ENCODE results near the gene PTPRH.

The PTPRH gene

GRCh38 chr19:55232286-55232602, 22.9 kb upstream of the PTPRH start:
- TF ChIP-seq, protein P1, sequence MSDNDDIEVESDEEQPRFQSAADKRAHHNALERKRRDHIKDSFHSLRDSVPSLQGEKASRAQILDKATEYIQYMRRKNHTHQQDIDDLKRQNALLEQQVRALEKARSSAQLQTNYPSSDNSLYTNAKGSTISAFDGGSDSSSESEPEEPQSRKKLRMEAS (IDR thresholded peaks at IDR 0.05) = no peak
- TF ChIP-seq NFIC (IDR thresholded peaks at IDR 0.05) (no peak), EGR1 (IDR thresholded peaks at IDR 0.05) (no peak), FOXM1 (IDR thresholded peaks at IDR 0.05; ENCODE audit: borderline replicate concordance, low read depth) (no peak), YY1 (IDR thresholded peaks at IDR 0.05; ENCODE audit: low read depth) (no peak), REST (IDR thresholded peaks at IDR 0.05; ENCODE audit: low read depth) (no peak), TAF1 (IDR thresholded peaks at IDR 0.05; ENCODE audit: low read depth) (no peak), TEAD4 (IDR thresholded peaks at IDR 0.05) (no peak), EP300 (IDR thresholded peaks at IDR 0.05; ENCODE audit: borderline replicate concordance) (no peak)

DNA sequence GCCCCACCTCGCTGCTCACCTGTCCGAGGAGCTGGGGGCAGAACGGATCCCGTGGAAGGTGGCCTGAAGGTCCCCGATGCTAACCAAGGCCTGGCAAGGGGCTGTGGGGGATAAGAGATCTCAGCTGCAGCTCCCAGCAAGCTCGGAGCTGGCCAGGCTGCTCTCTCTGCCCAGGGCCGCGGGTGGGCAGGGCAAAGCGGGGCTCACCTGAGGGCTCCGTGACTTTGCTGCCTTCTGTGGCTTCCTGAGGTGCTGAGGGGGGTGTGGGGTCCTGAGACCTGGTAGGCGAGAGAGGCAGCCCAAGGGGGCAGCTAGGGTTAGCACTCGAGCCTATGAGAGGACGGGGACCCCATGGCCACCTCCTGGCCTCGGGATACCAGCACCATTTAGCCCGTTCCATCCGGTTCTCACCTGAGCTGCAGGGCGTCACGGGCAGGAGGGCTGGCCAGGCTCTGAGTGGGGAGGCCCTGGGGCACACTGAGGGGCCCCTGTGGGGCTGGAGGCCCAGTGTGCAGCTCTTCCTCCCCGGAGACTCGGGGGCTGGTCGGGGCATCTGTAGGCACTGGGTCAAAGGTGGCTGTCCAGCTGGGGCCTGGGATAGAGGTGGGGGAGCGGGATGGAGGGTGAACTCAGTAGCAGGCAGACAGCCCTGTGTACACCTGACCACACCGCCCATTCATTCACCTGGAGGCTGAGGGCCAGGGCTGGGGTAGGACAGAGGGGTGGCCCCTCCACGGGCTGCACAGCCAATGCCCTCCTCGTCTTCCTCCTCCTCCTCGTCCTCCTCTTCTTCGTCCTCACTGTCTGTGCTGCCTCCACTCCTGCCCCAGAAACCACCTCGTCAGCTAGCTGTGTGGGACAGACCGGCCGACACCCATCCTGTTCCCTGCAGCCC, 22.3 kb upstream of the PTPRH start:
- no peak for TF ChIP-seq EP300 (IDR thresholded peaks at IDR 0.05; ENCODE audit: borderline replicate concordance)
- no peak for TF ChIP-seq TCF12 (IDR thresholded peaks at IDR 0.05; ENCODE audit: low read depth)
- TF ChIP-seq, protein P1 (IDR thresholded peaks at IDR 0.05) = no peak
- TF ChIP-seq CEBPB (IDR thresholded peaks at IDR 0.05) = no peak
- no peak for TF ChIP-seq NFIC (IDR thresholded peaks at IDR 0.05)
- no peak for TF ChIP-seq REST (IDR thresholded peaks at IDR 0.05; ENCODE audit: low read depth)
- no peak for TF ChIP-seq YY1 (IDR thresholded peaks at IDR 0.05; ENCODE audit: low read depth)
- TF ChIP-seq, protein P2, sequence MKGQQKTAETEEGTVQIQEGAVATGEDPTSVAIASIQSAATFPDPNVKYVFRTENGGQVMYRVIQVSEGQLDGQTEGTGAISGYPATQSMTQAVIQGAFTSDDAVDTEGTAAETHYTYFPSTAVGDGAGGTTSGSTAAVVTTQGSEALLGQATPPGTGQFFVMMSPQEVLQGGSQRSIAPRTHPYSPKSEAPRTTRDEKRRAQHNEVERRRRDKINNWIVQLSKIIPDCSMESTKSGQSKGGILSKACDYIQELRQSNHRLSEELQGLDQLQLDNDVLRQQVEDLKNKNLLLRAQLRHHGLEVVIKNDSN (IDR thresholded peaks at IDR 0.05) = no peak

- no peak for TF ChIP-seq CEBPB (IDR thresholded peaks at IDR 0.05)
- TF ChIP-seq TAF1 (IDR thresholded peaks at IDR 0.05; ENCODE audit: low read depth) = no peak
- no peak for TF ChIP-seq TCF12 (IDR thresholded peaks at IDR 0.05; ENCODE audit: low read depth)
- TF ChIP-seq EP300 (IDR thresholded peaks at IDR 0.05; ENCODE audit: borderline replicate concordance) = no peak
- no peak for TF ChIP-seq REST (IDR thresholded peaks at IDR 0.05; ENCODE audit: low read depth)
- no peak for TF ChIP-seq TEAD4 (IDR thresholded peaks at IDR 0.05)
- TF ChIP-seq, protein P2 (IDR thresholded peaks at IDR 0.05) = no peak
- no peak for TF ChIP-seq YY1 (IDR thresholded peaks at IDR 0.05; ENCODE audit: low read depth)
- TF ChIP-seq CREB1 (IDR thresholded peaks at IDR 0.05; ENCODE audit: low read depth) = no peak
- TF ChIP-seq EGR1 (IDR thresholded peaks at IDR 0.05) = no peak
- no peak for TF ChIP-seq RAD21 (IDR thresholded peaks at IDR 0.05; ENCODE audit: low read depth)
- TF ChIP-seq FOXM1 (IDR thresholded peaks at IDR 0.05; ENCODE audit: borderline replicate concordance, low read depth) = no peak
- TF ChIP-seq, protein P1 (IDR thresholded peaks at IDR 0.05) = no peak
- TF ChIP-seq NFIC (IDR thresholded peaks at IDR 0.05) = no peak
- no peak for TF ChIP-seq ZBTB7A (IDR thresholded peaks at IDR 0.05; ENCODE audit: low read depth)
Observed at GRCh38 chr19:55230780-55231179, 21.5 kb upstream of the PTPRH start.

DNA sequence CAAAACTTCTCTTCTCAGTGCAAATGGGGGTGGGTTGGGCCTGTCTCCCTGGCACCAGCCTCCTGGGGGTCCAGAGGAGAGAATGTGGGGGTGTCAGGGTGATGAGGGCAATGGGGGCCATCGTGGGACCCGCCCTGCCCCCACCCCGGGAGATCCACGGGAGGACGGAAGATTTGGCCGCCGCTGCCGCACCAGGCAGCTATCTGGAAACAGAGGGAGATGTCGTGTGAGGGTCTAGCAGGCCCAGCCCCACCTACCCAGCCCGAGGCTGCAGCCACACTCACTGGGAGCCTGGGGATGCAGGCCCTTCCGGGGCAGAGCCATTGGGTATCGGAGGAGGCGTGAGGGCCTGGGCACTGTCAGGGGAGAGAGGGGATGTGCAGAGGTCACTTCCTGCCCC, 21.0 kb upstream of the PTPRH start:
- TF ChIP-seq, protein P1 (IDR thresholded peaks at IDR 0.05) = no peak
- TF ChIP-seq CREB1 (IDR thresholded peaks at IDR 0.05; ENCODE audit: low read depth) = no peak
- TF ChIP-seq CEBPB (IDR thresholded peaks at IDR 0.05) = no peak
- no peak for TF ChIP-seq RAD21 (IDR thresholded peaks at IDR 0.05; ENCODE audit: low read depth)
- TF ChIP-seq TAF1 (IDR thresholded peaks at IDR 0.05; ENCODE audit: low read depth) = no peak
- TF ChIP-seq EGR1 (IDR thresholded peaks at IDR 0.05) = no peak
- TF ChIP-seq TCF12 (IDR thresholded peaks at IDR 0.05; ENCODE audit: low read depth) = no peak
- TF ChIP-seq, protein P2 (IDR thresholded peaks at IDR 0.05) = no peak
- no peak for TF ChIP-seq YY1 (IDR thresholded peaks at IDR 0.05; ENCODE audit: low read depth)
- TF ChIP-seq NFIC (IDR thresholded peaks at IDR 0.05) = no peak
- no peak for TF ChIP-seq REST (IDR thresholded peaks at IDR 0.05; ENCODE audit: low read depth)
- TF ChIP-seq FOXM1 (IDR thresholded peaks at IDR 0.05; ENCODE audit: borderline replicate concordance, low read depth) = no peak
- TF ChIP-seq TEAD4 (IDR thresholded peaks at IDR 0.05) = no peak
- no peak for TF ChIP-seq ZBTB7A (IDR thresholded peaks at IDR 0.05; ENCODE audit: low read depth)
- no peak for TF ChIP-seq EP300 (IDR thresholded peaks at IDR 0.05; ENCODE audit: borderline replicate concordance)
